IPS-15b (cell line): ENCODE measurements around the gene GOLGA2.

Experiments used
- H3K27me3 ChIP-seq: one replicate; pipeline ENCODE4 v1.6.1; 2013; ENCODE audit warnings: low read length; ENCODE audit not compliant: control insufficient read depth, insufficient read depth
- H3K36me3 ChIP-seq: one replicate; pipeline ENCODE4 v1.6.1; 2013; ENCODE audit warnings: low read length; ENCODE audit not compliant: control insufficient read depth, insufficient read depth
- H3K4me1 ChIP-seq: one replicate; pipeline ENCODE4 v1.6.1; 2013; ENCODE audit warnings: mild to moderate bottlenecking, low read length; ENCODE audit not compliant: control insufficient read depth, insufficient read depth
- H3K4me3 ChIP-seq: one replicate; pipeline ENCODE4 v1.5.1; 2013; ENCODE audit warnings: low read depth, low read length
- H3K9ac ChIP-seq: one replicate; pipeline ENCODE4 v1.6.1; 2013; ENCODE audit warnings: low read depth, mild to moderate bottlenecking, low read length
- H3K9me3 ChIP-seq: one replicate; pipeline ENCODE4 v1.6.1; 2013; ENCODE audit warnings: mild to moderate bottlenecking, low read length; ENCODE audit not compliant: control insufficient read depth, insufficient read depth

GOLGA2 gene

DNA sequence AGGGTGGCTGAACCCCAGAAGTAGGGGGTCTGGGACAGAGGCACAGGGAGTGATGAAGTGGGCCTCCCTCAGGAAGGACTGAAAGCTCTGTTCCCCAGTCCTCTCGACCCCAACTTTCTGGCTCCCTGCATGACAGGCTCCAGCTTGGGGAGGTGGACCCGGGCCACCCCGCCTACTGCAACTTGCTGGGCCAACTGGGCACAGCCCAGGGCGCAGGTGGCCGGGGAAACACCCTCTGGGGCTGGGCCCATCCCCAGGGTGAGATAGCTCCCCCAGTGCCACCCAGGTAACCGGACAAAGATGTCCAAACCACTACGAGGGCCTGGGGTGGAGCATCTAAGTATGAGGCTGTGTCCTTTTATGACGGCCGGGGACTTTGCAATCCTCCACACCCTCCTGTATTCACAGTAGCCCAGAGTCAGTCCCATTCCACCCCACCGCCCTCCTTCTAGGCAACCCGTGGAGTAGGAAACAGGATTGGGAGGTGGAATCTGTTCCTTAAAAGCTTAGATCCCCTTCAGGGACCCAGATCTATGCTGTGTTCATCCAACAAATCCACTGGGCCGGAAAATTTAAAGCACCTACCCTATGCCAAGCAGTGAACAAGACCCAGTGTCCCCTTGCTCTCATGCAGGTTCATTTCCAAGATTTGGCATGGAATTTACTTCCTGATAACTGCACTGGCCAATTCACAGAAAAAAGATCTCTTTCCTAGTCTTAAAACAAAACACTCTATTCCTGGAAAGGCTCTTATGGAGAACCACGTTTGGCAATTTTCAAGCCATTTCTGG lies 52.7 kb downstream of the GOLGA2 start:
- no peak overlapping the region for H3K4me3 ChIP-seq
- no peaks in the 10 kb centered on the region for H3K27me3 ChIP-seq
- H3K36me3 ChIP-seq, result peaks cover 23% of the 10 kb centered on the region
- no peaks in the 10 kb centered on the region for H3K4me1 ChIP-seq
- no peak overlapping the region for H3K9ac ChIP-seq
- H3K9me3 ChIP-seq, result no peaks in the 10 kb centered on the region

DNA sequence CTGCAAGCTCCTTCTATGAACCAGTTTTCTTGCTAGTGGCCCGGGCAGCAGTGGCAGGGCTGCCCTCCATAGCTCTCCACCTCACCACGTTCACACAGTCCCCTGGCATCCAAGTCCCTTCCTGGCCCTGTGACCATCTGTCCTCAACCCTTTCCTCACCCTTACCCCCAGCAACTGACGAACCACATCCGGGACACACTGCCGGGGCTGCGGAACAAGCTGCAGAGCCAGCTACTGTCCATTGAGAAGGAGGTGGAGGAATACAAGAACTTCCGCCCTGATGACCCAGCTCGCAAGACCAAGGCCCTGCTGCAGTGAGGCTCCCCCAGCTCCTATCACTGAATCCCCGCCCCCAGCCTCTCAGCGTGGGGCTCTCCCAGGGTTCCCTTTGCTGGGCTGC lies 53.8 kb downstream of the GOLGA2 start:
- Histone ChIP-seq H3K4me1 (no peaks in the 10 kb centered on the region), H3K9me3 (no peaks in the 10 kb centered on the region), H3K36me3 (peaks cover 23% of the 10 kb centered on the region), H3K27me3 (no peaks in the 10 kb centered on the region), H3K9ac (no peak overlapping the region), H3K4me3 (no peak overlapping the region)

DNA sequence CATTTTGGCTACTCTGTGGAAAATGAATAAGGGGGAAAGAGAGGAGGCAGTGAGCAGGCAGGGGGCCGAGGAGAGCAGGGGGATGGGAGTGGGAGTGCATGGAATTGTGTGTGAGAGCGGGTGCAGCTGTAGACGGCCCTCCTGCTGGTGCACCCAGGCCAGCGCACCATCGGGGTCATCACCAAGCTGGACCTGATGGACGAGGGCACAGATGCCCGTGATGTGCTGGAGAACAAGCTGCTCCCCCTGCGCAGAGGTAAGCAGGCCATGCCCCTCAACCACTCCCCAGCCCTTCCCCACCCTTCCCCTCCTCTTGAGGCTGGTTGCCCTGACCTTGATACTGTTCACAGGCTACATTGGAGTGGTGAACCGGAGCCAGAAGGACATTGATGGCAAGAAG lies 56.0 kb downstream of the GOLGA2 start:
- no peaks in the 10 kb centered on the region for H3K9me3 ChIP-seq
- no peak overlapping the region for H3K9ac ChIP-seq
- H3K4me1 ChIP-seq, result no peaks in the 10 kb centered on the region
- peaks cover 23% of the 10 kb centered on the region for H3K36me3 ChIP-seq
- H3K4me3 ChIP-seq, result no peak overlapping the region
- no peaks in the 10 kb centered on the region for H3K27me3 ChIP-seq

DNA sequence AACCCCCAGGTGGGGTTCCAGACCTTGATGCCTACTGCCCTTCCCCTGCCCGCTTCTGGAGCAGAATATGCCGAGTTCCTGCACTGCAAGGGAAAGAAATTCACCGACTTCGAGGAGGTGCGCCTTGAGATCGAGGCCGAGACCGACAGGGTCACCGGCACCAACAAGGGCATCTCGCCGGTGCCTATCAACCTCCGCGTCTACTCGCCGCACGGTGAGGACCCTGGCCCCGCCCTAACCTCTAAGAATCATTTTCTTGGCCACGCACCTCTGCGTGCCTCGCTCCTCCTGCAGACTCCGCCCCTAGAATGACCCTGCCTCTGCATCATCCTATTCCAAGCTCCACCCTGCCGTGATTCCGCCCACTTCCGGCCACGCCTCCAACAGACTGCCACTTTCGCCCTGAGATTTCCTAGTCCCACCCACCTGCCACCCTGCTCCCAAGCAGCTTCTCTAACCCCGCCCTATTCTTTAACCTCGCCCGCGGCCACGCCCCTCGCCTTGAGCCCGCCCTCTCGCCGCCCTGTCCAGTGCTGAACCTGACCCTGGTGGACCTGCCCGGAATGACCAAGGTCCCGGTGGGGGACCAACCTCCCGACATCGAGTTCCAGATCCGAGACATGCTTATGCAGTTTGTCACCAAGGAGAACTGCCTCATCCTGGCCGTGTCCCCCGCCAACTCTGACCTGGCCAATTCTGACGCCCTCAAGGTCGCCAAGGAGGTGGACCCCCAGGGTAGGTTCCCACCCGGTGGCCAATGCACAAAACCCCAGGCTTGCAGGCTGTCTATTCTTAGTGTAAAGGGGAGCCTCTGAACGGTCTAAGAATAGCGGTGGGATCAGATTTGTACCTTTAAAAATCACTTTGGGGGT lies 57.1 kb downstream of the GOLGA2 start:
- H3K9ac ChIP-seq, result no peak overlapping the region
- H3K4me1 ChIP-seq, result no peaks in the 10 kb centered on the region
- H3K4me3 ChIP-seq, result peak overlapping the region; percentile 56
- H3K36me3 ChIP-seq, result peaks cover 18% of the 10 kb centered on the region
- no peaks in the 10 kb centered on the region for H3K27me3 ChIP-seq
- no peaks in the 10 kb centered on the region for H3K9me3 ChIP-seq

DNA sequence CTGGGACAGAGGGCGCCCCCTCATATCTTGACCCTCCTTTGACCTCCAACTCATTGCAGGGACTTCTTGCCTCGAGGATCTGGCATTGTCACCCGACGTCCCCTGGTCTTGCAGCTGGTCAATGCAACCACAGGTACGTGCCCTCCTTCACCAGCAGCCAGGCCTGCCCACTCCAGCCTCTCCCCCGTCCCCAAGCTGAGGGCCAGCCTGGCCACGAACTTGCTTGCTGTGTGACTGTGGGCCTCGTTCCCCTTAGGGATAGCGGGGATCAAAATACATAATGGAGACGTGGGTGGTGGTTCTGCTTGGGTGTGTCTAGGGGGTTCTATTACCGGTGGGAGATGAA lies 57.7 kb downstream of the GOLGA2 start:
- Histone ChIP-seq H3K4me3 (peak overlapping the region; percentile 56), H3K9me3 (no peaks in the 10 kb centered on the region), H3K9ac (no peak overlapping the region), H3K36me3 (peaks cover 18% of the 10 kb centered on the region), H3K27me3 (no peaks in the 10 kb centered on the region), H3K4me1 (no peaks in the 10 kb centered on the region)

DNA sequence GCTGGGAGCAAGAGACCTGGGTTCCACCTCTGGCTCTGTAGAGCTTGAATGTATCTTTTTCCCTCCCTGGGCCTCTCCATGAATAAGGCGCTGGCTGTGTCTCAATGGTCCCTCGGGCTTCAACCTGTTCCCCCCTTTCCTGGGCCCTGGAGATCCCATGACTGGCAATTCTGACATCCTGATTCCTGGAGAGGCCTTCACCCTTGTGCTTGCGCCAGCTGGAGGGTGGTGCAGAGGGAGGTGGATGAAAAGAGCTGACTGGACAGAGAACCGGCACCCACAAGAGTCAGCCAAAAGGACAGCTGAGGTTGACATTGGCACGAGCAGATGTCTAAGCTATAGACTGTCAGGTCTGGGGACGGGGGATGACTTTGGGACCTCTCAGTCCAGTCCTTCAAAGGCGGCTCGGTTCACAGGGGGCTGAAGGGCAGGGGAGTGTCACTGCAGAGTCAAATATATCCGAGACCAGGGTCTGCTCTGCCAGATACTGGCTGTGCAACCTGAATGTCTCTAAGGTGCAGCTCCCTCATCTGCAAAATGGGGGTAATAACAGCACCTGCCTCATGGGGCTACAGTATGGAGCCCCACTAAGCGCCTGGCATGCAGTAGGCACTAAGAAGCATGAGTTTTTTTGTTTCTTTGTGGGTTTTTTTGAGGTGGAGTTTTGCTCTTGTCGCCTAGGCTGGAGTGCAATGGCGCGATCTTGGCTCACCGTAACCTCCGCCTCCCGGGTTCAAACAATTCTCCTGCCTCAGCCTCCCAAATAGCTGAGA lies 58.8 kb downstream of the GOLGA2 start:
- H3K4me3 ChIP-seq, result no peak overlapping the region
- no peaks in the 10 kb centered on the region for H3K4me1 ChIP-seq
- no peaks in the 10 kb centered on the region for H3K27me3 ChIP-seq
- no peaks in the 10 kb centered on the region for H3K9me3 ChIP-seq
- no peak overlapping the region for H3K9ac ChIP-seq
- H3K36me3 ChIP-seq, result peaks cover 9% of the 10 kb centered on the region

DNA sequence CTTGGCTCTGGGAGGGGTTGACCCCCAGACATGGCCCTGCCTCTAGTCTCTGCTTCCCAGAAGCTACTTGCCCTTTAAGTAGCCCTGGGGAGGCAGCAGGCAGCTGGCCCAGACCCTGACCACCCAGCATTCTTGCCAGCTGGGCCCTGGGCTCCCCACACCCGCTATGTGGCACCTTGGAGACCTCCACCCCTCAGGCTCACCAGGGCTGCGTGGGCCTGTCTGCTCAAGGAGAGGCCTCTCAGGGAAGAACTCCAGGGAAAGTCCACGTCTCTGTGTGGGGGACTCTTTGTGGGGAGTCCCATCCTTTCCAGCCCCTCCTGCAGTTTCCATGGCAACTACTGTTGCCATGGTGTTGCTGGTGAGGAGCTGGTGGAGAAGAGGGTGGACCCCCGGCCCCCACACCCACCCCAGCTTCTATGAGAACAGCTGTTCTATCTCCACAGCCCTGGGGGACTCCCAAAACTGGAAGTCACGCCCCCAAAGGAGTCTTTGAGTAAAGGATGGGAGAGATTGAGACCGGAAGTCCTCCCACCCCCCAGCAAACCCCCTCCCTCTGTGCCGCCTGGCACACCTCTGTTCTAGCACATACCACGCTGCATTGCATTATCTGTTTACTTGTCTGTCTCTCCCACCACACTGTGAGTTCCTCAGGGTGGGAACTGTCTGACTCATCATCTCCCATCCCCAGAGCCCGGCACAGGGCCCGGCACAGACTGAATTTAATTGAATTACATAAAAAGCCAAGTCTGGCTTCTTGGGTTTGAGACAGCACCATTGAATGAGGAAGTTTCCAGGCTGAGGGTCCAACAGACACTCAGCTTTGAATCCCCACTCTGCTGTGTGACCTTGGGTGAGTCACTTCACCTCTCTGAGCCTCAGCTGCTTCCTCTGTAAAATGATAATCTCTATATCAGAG lies 60.1 kb downstream of the GOLGA2 start:
- Histone ChIP-seq H3K4me1 (no peaks in the 10 kb centered on the region), H3K9ac (no peak overlapping the region), H3K9me3 (no peaks in the 10 kb centered on the region), H3K36me3 (peaks cover 4% of the 10 kb centered on the region), H3K27me3 (no peaks in the 10 kb centered on the region), H3K4me3 (no peak overlapping the region)

DNA sequence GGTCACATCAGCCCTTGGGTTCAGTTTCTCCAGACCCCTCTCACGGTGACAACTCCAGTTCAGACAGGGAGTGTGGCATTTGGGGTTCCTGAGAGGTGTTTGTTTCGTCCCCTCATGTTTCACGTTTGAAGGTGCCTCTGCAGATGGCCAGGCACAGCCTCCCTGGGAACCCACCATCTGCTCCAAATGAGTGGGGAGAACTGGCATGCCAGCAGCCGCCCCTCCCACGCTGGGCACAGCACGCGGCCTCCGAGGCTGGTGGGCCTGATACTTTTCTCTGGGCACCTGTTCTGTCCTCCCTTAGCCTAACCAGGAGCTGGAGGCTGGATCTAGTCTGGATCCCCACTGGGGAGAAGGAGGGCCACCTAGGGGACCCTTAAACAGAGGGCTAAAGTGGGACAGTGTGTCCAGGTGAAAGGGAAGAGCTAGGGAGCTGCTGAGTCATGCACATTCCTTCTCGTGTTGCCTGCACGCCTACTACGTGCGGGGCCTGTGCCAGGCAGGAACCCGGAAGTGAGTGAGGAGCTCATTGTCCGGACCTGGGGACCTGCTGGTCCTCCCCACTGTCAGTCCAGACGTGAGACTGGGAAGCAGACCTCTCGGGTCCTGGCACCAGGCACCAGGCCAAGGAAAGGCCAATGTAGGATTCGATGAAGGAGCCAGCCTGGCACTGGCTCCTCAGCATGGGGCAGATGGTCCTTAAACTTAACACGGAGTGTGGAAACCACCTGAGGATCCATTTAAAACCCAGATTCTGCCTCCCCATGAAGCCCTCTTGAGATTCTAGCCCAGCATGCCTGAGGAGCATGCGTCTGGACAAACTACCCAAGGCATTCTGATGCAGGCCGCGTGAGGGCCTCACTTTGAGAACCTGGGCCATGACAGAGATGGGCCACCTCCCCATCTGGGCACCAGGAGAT lies 61.0 kb downstream of the GOLGA2 start:
- Histone ChIP-seq H3K9me3 (no peaks in the 10 kb centered on the region), H3K4me3 (no peak overlapping the region), H3K9ac (peak overlapping the region; percentile 24), H3K36me3 (no peaks in the 10 kb centered on the region), H3K27me3 (no peaks in the 10 kb centered on the region), H3K4me1 (no peaks in the 10 kb centered on the region)

DNA sequence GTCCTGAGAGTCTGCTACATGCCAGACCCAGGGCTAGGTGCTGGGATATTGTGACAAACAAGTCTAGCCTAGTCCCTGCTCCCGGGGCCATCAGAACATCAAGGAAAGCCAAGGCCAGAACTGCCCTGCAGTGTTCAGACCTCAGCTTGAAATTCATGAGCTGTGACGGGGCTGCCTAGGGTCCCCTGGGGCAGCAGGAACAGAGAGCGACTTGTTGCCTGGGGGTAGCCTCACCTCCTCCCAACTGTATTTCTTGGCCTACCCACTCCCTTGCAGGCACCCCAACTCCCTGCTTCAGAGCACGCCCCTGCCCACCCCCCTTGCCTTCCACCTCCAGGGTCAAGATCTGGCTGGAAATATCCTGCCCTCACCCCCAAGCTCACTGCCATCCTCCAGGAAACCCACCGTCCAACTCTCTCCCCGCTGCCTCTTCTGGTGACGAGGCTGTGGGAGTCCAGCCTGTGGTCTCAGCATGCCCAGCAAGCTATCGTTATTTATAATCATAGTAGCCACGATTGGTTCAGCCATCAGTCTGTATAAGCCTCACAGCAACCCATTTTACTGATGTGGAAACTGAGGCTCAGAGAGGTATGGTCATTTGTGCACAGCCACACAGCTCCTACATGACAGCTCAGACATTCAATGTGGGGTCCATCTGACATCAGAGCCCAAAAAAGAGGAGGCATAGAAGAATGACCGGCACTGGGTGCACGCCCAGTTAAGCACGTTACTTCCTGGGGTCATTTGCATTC lies 61.9 kb downstream of the GOLGA2 start:
- Histone ChIP-seq H3K9me3 (no peaks in the 10 kb centered on the region), H3K27me3 (no peaks in the 10 kb centered on the region), H3K4me3 (no peak overlapping the region), H3K36me3 (no peaks in the 10 kb centered on the region), H3K4me1 (no peaks in the 10 kb centered on the region), H3K9ac (no peak overlapping the region)

DNA sequence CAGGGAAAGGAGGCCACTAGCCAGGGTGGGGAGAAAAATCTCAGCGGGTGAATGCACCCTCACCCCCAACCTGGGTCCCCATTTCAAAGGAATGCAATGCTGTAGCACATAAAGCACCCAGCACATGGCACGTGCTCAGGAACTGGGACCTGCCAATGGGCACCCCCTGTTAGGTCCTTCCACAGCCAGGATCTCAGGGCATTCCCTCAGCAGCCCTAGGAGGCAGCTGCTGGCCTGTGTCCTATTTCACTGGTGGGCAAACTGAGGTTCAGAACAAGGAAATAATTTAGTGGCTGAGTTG lies 63.9 kb downstream of the GOLGA2 start:
- Histone ChIP-seq H3K27me3 (no peaks in the 10 kb centered on the region), H3K9me3 (no peaks in the 10 kb centered on the region), H3K36me3 (no peaks in the 10 kb centered on the region), H3K4me1 (no peaks in the 10 kb centered on the region), H3K4me3 (no peak overlapping the region), H3K9ac (no peak overlapping the region)
